ENCODE measurements around the gene ZNF266.

- TF ChIP-seq POLR2A (IDR thresholded peaks at IDR 0.05; ENCODE audit: low read length) = no peak
- TF ChIP-seq GATA1 (IDR thresholded peaks at IDR 0.05; ENCODE audit: low read depth, low read length) = no peak
Observed at GRCh38 chr19:9474975-9475374, 39.6 kb upstream of the ZNF266 start.
